ENCODE results near the gene PDE12.

Gene PDE12

GRCh38 chr3:57594144-57594543 is 38.1 kb downstream of the PDE12 start:
- no peak overlapping the region for H3K27ac ChIP-seq (replicated peaks)
- no peaks in the 10 kb centered on the region for H3K27me3 ChIP-seq (ENCODE audit: insufficient read depth, poor library complexity, severe bottlenecking)
- no peak for TF ChIP-seq GABPA (IDR thresholded peaks at IDR 0.05; ENCODE audit: low read depth)
- no peak for TF ChIP-seq CTCF (IDR thresholded peaks at IDR 0.05; ENCODE audit: insufficient read depth, low read length)
- TF ChIP-seq REST (IDR thresholded peaks at IDR 0.05; ENCODE audit: insufficient replicate concordance, low read depth), result no peak
- no peak for TF ChIP-seq POLR2AphosphoS5 (IDR thresholded peaks at IDR 0.05; ENCODE audit: low read depth)
- no peak for TF ChIP-seq SPI1 (IDR thresholded peaks at IDR 0.05; ENCODE audit: borderline replicate concordance, low read depth)
- no peak overlapping the region for H3K4me3 ChIP-seq (replicated peaks; ENCODE audit: insufficient read depth, low read length)
- no peak for DNase-seq (ENCODE audit: low read depth in 1 of 2, low spot score in 1 of 2)

- TF ChIP-seq POLR2AphosphoS5 (IDR thresholded peaks at IDR 0.05; ENCODE audit: low read depth) (no peak), GABPA (IDR thresholded peaks at IDR 0.05; ENCODE audit: low read depth) (no peak), CTCF (IDR thresholded peaks at IDR 0.05; ENCODE audit: insufficient read depth, low read length) (no peak), SPI1 (IDR thresholded peaks at IDR 0.05; ENCODE audit: borderline replicate concordance, low read depth) (no peak)
- Histone ChIP-seq H3K4me3 (replicated peaks; ENCODE audit: insufficient read depth, low read length) (peak overlapping the region; percentile 79), H3K27ac (replicated peaks) (no peak overlapping the region), H3K27me3 (ENCODE audit: insufficient read depth, poor library complexity, severe bottlenecking) (no peaks in the 10 kb centered on the region)
- DNase-seq (ENCODE audit: low read depth in 1 of 2, low spot score in 1 of 2), result no peak
These were observed 38.5 kb downstream of the PDE12 start for GRCh38 chr3:57594576-57594975.

- H3K4me3 ChIP-seq (replicated peaks; ENCODE audit: insufficient read depth, low read length), result peak overlapping the region; percentile 79
- TF ChIP-seq POLR2AphosphoS5 (IDR thresholded peaks at IDR 0.05; ENCODE audit: low read depth) (no peak), SPI1 (IDR thresholded peaks at IDR 0.05; ENCODE audit: borderline replicate concordance, low read depth) (peak; percentile 21; the same call in 1 of the 2 replicates), GABPA (IDR thresholded peaks at IDR 0.05; ENCODE audit: low read depth) (peak; percentile 37; the same call in 1 of the 2 replicates), REST (IDR thresholded peaks at IDR 0.05; ENCODE audit: insufficient replicate concordance, low read depth) (no peak)
- H3K27ac ChIP-seq (replicated peaks), result peak overlapping the region; percentile 91
- no peaks in the 10 kb centered on the region for H3K27me3 ChIP-seq (ENCODE audit: insufficient read depth, poor library complexity, severe bottlenecking)
- DNase-seq (ENCODE audit: low read depth in 1 of 2, low spot score in 1 of 2), result peak; percentile 73 to 88
These were observed 40.5 kb downstream of the PDE12 start for GRCh38 chr3:57596495-57597126.

GRCh38 chr3:57597127-57597923 is 41.3 kb downstream of the PDE12 start, which contains the start of gene ARF4:
TSS of gene ARF4 (minus strand) at chr3:57597344. CDS start at chr3:57597140, 204 bp downstream.
- peak; percentile 71 for TF ChIP-seq GABPA (IDR thresholded peaks at IDR 0.05; ENCODE audit: low read depth)
- TF ChIP-seq CTCF (IDR thresholded peaks at IDR 0.05; ENCODE audit: insufficient read depth, low read length), result no peak
- peak; percentile 28 for TF ChIP-seq REST (IDR thresholded peaks at IDR 0.05; ENCODE audit: insufficient replicate concordance, low read depth)
- TF ChIP-seq SPI1 (IDR thresholded peaks at IDR 0.05; ENCODE audit: borderline replicate concordance, low read depth), result peak; percentile 17; the same call in 1 of the 2 replicates
- peak; percentile 85 for TF ChIP-seq POLR2AphosphoS5 (IDR thresholded peaks at IDR 0.05; ENCODE audit: low read depth)
- peak within 1 kb of the TSS; percentile 79 for H3K4me3 ChIP-seq (replicated peaks; ENCODE audit: insufficient read depth, low read length)
- peak; percentile 98 to 100 for DNase-seq (ENCODE audit: low read depth in 1 of 2, low spot score in 1 of 2)
- no peaks in the 10 kb centered on the region for H3K27me3 ChIP-seq (ENCODE audit: insufficient read depth, poor library complexity, severe bottlenecking)
- peak within 1 kb of the TSS; percentile 91 for H3K27ac ChIP-seq (replicated peaks)

All from HL-60 (cell line).